Endothelial cell of umbilical vein (primary cell): ENCODE measurements around the gene FAT2.

Experiments
- CTCF ChIP-seq, 2 donors: IDR thresholded peaks; 1 replicate in 1 of 2; 2 replicates in 1 of 2; pipeline ENCODE4 v1.5.1; 2011; ENCODE audit warnings: low read length in 2 of 2, mild to moderate bottlenecking in 2 of 2, moderate library complexity in 2 of 2, control low read depth in 1 of 2, inconsistent platforms in 1 of 2, low read depth in 1 of 2; ENCODE audit not compliant: insufficient read depth in 1 of 2; ENCODE audit errors: extremely low read depth in 1 of 2
- EZH2 ChIP-seq: IDR thresholded peaks from 2 replicates; pipeline ENCODE4 v1.6.1; 2012; ENCODE audit warnings: borderline replicate concordance, low read depth, mild to moderate bottlenecking, moderate library complexity, low read length, inconsistent platforms; ENCODE audit not compliant: severe bottlenecking
- FOS ChIP-seq: IDR thresholded peaks from 2 replicates; pipeline ENCODE4 v1.6.1; 2011; ENCODE audit warnings: mild to moderate bottlenecking, low read length, moderate library complexity, borderline replicate concordance; ENCODE audit not compliant: insufficient read depth
- JUN ChIP-seq: IDR thresholded peaks from 2 replicates; pipeline ENCODE4 v1.6.1; 2011; ENCODE audit warnings: borderline replicate concordance, low read depth; ENCODE audit not compliant: insufficient read length, insufficient read depth
- POLR2A ChIP-seq: IDR thresholded peaks from 2 replicates; pipeline ENCODE4 v1.6.1; 2012; ENCODE audit warnings: low read depth, mild to moderate bottlenecking, control low read depth, low read length

GRCh38 chr5:151615431-151615830, 24.3 kb upstream of the FAT2 start:
- TF ChIP-seq POLR2A: no peak
- TF ChIP-seq CTCF (IDR thresholded peaks at IDR 0.05; ENCODE audit: extremely low read depth in 1 of 2, insufficient read depth in 1 of 2, low read depth in 1 of 2, low read length in 2 of 2): no peak
- no peak for TF ChIP-seq EZH2
- TF ChIP-seq JUN: no peak
- TF ChIP-seq FOS: no peak
